H7 (cell line): ENCODE measurements around the gene ZMAT3. TPM values are rescaled to one million over a fixed set of nuclear protein-coding genes. Genes with fewer than 3 reads are reported as not detected.

Source experiments
- DNase-seq: peaks from one replicate; pipeline ENCODE4 v3.0.0; 2012
- H3K27me3 ChIP-seq: 2 replicates; pipeline ENCODE4 v1.6.0; 2011; ENCODE audit warnings: mild to moderate bottlenecking, low read length; ENCODE audit not compliant: control insufficient read depth, insufficient read depth
- H3K36me3 ChIP-seq: replicated peaks from 2 replicates; pipeline ENCODE4 v1.5.1; 2011; ENCODE audit warnings: low read length; ENCODE audit not compliant: control insufficient read depth, insufficient read depth
- H3K4me3 ChIP-seq: 2 replicates; pipeline ENCODE4 v1.5.1; 2011; ENCODE audit warnings: low read depth, mild to moderate bottlenecking, control low read depth, low read length, moderate library complexity; ENCODE audit not compliant: insufficient read depth
- total RNA-seq: library from RNA; depleted of rRNA; stranded (reverse); fragments of >200 nt; shearing (Covaris generic); gene quantifications from 2 replicates; pipeline ENCODE4 v1.2.3, GENCODE V29; 2014

Gene ZMAT3
- total RNA-seq, 1 experiment from 2014 or later: 0.48 TPM

DNA sequence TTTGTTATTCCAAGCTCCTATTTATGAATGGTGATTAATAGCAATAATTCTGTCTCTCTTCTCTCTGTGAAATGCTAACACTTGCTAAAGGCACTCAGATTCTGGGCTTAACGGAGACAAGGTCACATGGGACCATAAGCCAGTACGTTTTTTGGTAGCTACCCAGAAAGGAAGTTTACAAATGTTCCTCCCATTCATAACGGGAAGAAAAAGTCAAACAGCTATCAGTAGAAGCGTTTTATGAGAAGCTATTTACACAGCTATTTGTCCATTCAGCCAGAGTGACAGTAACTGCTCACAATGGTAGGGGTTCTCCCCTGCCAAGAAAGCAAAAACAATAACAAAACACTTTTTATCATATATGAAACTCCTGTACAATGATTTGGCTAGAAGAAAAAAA lies 51.5 kb downstream of the ZMAT3 start:
- DNase-seq: no peak
- no peaks in the 10 kb centered on the region for H3K27me3 ChIP-seq
- no peak overlapping the region for H3K4me3 ChIP-seq
- H3K36me3 ChIP-seq: no peaks in the 10 kb centered on the region

DNA sequence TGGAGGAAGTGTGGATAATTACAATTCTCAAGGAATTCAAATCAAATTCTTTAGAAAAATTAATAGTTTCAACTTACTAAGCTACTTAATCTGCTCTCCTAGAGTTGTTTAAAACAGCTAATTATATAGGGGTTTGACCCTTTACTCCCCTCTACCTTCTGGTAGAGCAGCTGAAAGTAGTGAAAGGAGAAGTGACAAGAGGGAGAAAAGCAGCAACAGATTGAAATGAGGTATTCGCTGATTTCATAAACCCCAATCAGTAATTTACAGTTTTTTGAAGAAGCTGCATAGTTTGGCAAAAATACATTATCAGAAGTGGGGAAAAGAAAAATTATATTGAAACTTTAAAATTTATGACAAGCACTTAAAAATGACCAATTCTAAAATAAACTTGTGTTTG lies 52.8 kb downstream of the ZMAT3 start:
- no peak overlapping the region for H3K4me3 ChIP-seq
- H3K36me3 ChIP-seq: no peaks in the 10 kb centered on the region
- DNase-seq: no peak
- H3K27me3 ChIP-seq: no peaks in the 10 kb centered on the region

DNA sequence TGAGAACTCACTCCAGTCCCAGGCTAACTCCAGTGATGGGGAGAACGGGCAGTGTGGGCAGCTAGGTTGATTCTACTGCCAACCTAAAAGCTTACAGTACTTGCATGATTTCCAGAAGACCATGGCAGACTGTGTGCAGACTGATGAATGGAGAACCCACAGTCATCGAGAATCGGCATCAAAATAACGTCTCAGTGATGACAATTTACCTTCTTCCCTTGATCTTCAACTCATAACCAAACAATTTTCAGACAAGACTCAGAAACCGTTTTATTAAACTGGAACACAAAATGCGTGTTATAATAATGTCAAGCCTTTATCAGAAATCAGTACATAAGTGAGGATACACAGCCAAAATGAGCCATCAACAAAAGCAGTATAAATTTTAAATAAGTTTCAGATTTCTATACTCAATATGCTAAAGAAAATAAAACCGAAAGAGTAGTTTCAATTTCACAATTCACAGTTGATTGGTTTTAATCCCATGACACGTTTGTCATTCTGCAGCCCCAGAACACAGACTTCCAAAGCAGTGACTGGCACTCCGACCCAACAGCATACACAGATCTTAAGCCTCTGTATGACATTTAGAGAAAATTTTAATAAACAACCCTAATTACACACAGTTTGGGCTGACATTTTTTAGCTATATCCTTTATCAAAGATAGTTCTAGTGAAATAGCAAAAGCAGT lies 54.5 kb downstream of the ZMAT3 start:
- H3K36me3 ChIP-seq: no peaks in the 10 kb centered on the region
- no peak for DNase-seq
- no peak overlapping the region for H3K4me3 ChIP-seq
- H3K27me3 ChIP-seq: no peaks in the 10 kb centered on the region

DNA sequence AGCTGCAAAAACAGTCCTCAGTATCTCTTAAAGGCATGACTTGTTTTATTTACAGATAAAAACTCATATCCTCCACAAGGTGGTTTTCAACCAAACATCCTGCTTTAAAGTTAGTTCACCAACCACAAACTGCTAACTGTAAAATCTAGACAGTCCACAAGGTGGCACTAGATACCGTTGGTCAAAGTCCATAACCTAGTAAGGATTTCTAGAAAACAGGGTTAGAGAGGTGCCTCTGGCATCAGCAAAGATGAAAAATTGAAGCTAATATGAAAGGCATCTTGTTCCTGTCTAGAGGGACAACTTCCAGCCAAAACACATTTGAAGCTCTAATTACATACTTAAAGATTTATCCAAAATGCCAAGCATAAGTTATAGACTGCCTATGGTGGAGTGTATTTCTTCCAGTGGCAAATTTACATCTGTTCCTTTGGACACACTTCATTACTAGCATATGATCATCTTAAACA lies 56.0 kb downstream of the ZMAT3 start:
- Histone ChIP-seq H3K36me3 (no peaks in the 10 kb centered on the region), H3K4me3 (no peak overlapping the region), H3K27me3 (no peaks in the 10 kb centered on the region)
- peak; percentile 52 for DNase-seq

DNA sequence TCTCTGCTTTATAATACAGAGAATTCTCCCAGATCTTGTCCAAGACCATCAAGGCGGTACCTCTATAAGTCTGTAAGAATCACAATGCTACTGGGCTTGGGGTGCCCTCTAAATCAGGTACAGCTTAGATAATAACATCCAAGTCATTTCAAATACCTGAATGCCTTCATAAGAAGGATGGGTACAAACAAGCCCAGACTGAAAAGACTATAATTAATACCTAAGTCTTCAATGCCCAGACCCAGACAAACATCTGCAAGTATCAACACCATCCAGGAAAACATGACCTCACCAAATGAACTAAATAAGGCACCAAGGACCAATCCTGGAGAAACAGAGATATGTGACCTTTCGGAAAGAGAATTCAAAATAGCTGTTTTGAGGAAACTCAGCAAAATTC lies 65.9 kb downstream of the ZMAT3 start:
- Histone ChIP-seq H3K27me3 (no peaks in the 10 kb centered on the region), H3K36me3 (no peaks in the 10 kb centered on the region), H3K4me3 (no peak overlapping the region)
- DNase-seq: no peak

DNA sequence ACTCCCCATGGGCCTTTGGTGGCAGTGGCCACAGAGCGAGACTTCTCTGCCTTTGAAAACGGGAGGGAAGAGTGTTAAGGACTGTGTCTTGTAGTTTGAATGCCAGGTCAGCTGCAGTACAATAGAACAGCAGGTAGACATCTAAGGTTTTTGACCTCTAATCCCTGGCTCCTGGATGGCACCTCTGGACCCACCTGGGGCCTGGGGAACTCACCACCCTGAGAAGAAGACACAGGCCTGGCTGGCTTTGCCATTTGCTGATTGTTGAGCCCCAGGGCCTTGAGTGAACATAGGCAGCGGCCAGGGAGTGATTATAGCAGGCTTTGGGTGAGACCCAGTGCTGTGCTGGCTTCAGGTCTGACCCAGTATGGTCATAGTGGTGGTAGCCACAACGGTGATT lies 66.4 kb downstream of the ZMAT3 start:
- Histone ChIP-seq H3K27me3 (no peaks in the 10 kb centered on the region), H3K4me3 (no peak overlapping the region), H3K36me3 (no peaks in the 10 kb centered on the region)
- DNase-seq: no peak

DNA sequence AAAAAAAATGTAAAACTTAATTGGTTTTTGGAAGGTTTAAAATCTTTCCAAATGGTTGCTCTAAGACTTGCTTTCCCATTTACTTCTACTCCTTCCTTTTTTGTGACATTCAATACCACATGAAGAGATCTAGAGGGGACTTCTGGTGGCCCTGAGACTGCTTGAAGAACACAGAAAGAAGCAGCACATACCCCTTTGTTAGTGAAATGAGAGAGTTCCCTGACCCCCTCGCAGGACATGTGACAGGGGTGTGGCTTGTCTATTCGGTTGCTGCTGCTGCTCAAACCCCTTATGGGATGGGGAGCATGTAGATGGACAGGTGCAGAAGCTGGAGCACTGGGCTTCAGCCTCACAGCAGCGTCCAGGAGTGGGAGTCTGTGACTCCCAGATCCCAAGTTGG lies 71.0 kb downstream of the ZMAT3 start:
- Histone ChIP-seq H3K4me3 (no peak overlapping the region), H3K27me3 (no peaks in the 10 kb centered on the region), H3K36me3 (no peaks in the 10 kb centered on the region)
- no peak for DNase-seq

DNA sequence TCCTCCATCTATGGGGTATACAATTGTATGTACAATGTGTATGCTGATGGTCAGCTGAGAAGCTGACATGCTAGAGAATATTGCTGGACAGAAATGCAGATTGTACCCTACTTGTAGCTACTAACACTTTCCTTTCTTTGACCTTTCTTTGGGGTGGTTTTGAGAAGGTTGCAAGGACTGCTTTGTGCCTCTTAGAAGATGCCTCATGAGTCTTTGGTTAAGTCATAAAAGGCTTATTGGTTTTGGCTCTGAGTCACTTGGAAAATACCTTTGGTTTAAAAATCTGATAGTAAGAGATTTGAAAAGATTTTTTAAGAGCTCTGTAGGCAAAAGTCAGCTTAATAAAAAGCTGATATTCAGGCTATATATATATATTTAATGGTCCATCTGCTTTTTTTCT lies 71.5 kb downstream of the ZMAT3 start:
- Histone ChIP-seq H3K36me3 (no peaks in the 10 kb centered on the region), H3K4me3 (no peak overlapping the region), H3K27me3 (no peaks in the 10 kb centered on the region)
- no peak for DNase-seq

DNA sequence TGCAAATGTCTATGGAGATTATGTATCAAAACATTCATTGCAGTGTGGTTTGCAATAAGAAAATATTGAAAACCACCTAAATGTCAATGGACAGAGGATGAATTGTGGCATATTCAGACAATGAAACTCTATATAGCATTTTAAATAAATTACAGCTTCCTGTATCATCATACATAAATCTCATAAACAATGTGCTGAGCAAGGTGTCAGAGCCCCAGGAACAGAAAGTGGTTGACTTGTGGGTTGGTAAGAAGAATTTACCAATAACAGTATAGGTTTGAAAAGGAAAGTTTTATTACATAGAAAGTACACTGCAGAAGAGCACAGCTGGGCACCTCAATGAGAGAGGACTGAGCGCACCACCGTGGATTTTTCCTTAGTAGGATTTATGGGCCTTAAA lies 75.2 kb downstream of the ZMAT3 start:
- DNase-seq: no peak
- no peaks in the 10 kb centered on the region for H3K27me3 ChIP-seq
- H3K4me3 ChIP-seq: no peak overlapping the region
- H3K36me3 ChIP-seq: no peaks in the 10 kb centered on the region

DNA sequence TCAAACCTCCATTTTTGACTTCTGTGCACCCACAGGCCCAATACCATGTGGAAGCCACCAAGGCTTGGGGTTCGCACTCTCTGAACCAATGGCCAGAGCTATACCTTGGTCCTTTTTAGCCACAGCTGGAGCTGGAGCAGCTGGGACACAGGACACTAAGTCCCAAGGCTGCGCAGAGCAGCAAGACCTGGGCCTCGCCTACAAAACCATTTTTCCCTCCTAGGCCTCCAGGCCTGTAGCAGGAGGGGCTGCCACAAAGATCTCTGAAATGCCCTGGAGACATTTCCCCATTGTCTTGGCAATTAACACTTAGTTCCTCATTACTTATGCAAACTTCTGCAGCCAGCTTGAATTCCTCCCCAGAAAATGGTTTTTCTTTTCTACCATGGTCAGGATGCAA lies 81.3 kb downstream of the ZMAT3 start:
- DNase-seq: no peak
- H3K36me3 ChIP-seq: no peaks in the 10 kb centered on the region
- no peak overlapping the region for H3K4me3 ChIP-seq
- no peaks in the 10 kb centered on the region for H3K27me3 ChIP-seq

DNA sequence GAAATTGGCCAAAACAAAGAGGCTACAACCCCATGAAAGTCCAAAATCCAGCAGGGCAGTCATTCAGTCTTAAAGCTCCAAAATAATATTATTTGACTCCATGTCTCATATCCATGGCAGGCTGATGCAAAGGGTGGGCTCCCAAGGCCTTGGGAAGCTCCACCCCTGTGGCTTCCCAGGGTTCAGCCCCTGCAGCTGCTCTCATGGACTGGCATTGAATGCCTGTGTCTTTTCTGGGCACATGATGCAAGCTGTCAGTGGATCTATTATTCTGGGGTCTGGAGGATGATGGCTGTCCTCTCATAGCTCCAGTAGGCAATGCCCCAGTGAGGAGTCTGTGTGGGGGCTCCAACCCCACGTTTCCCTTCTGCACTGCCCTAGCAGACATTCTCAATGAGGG lies 81.8 kb downstream of the ZMAT3 start:
- H3K27me3 ChIP-seq: no peaks in the 10 kb centered on the region
- no peak for DNase-seq
- H3K4me3 ChIP-seq: no peak overlapping the region
- no peaks in the 10 kb centered on the region for H3K36me3 ChIP-seq

DNA sequence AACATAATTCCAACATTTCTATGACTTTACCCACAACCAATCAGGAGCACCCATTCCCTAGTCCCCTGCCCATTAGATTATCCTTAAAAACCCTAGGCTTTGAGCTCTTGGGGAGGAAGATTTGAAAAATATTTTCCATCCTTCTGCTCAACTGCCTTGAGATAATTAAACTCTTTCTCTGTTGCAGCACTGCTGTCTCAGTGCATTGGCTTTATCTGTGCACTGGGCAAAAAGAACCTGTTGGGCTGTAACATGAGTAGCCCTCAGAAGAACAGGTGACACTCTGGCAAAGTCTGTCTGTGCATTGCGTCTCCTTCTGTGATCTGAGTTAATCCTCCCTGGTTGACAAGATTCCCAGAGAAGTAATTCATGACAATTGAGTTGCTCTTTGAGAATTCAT lies 83.9 kb downstream of the ZMAT3 start:
- H3K36me3 ChIP-seq: no peaks in the 10 kb centered on the region
- DNase-seq: no peak
- no peak overlapping the region for H3K4me3 ChIP-seq
- H3K27me3 ChIP-seq: no peaks in the 10 kb centered on the region

DNA sequence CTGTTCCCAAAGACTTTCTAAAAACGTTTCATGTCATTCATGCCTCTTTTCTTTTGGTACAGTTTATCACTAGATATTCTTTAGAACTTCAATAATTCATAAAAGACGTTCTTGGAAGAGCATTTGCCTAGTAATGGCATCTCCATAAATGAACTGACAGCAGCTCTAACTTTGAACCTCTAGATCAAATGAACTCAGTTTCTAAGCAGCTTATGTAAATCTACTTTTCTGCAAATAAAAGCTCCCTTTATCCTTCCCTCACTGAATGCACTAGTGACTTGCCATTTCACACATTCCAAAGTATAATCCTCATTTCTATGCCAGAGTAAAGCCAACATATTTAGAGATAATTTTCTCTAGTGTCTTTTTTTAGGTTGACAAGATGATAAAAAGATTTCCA lies 85.2 kb downstream of the ZMAT3 start:
- Histone ChIP-seq H3K36me3 (no peaks in the 10 kb centered on the region), H3K4me3 (no peak overlapping the region), H3K27me3 (no peaks in the 10 kb centered on the region)
- DNase-seq: no peak

DNA sequence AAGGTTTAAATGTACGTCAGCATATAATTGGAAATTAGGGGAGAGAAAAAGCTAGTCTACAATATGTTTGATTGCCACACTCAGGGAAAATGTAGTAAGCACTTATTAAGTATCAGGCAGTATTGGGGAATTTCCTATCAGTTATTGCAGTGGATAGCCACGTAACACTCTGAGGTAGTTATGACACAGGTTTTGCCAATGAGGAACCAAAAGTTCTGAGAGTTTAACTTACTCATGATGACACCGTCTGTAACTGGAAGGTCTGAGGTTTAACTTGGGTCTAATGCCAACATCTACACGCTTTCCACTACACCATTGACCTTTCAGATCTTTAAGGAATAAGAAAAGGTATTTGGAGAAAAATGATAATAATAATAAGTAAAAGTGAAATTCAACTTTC lies 89.5 kb downstream of the ZMAT3 start:
- no peak for DNase-seq
- Histone ChIP-seq H3K36me3 (no peaks in the 10 kb centered on the region), H3K27me3 (no peaks in the 10 kb centered on the region), H3K4me3 (no peak overlapping the region)

DNA sequence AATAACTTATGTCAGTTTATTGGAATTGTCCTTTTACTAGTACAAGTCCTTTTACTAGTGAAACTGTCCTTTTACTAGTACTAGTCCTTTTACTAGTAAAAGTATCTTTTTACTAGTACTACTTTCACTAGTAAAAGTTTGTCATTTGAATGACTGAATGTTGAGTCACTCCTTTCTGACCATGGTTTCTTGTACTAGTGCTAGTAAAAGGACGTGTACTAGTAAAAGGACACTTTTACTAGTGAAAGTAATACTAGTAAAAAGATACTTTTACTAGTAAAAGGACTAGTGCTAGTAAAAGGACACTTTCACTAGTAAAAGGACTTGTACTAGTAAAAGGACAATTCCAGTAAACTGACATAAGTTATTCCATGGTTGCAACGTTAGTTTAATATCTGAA lies 96.3 kb downstream of the ZMAT3 start:
- Histone ChIP-seq H3K36me3 (no peaks in the 10 kb centered on the region), H3K4me3 (no peak overlapping the region), H3K27me3 (no peaks in the 10 kb centered on the region)
- DNase-seq: no peak

DNA sequence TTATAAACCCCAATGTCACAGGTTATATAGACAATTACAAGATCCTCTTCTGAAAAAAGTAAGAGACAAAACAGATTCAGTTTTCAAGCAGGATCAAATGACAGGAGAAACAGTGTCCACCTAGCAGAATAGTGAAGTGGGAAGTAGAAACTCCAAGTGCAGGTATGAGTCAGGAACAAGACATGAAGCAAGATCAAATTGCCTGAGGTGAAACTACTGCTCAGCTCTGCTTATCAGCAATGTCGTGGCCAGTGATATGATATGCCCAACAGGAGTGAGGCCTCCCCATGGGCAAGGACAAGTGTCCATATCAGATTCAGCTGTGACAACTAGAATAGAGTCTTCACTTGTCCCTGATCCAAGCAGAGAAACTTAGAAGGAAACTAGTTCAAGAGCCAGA lies 100.0 kb downstream of the ZMAT3 start:
- Histone ChIP-seq H3K4me3 (no peak overlapping the region), H3K36me3 (no peaks in the 10 kb centered on the region), H3K27me3 (no peaks in the 10 kb centered on the region)
- DNase-seq: no peak
